Mesenchymal stem cell (in vitro differentiated cells and primary cell): ENCODE results near the gene VGLL3.

Experiments used
- DNase-seq: peaks from one replicate; pipeline ENCODE4 v3.0.0-alpha.2; 2013
- H2AFZ ChIP-seq: one replicate; pipeline ENCODE4 v1.6.1; 2013; ENCODE audit warnings: low read depth, mild to moderate bottlenecking, control low read depth, inconsistent platforms, low read length, moderate library complexity
- H2AK5ac ChIP-seq: 2 replicates; pipeline ENCODE4 v1.6.1; 2013; ENCODE audit warnings: low read length, moderate library complexity, mild to moderate bottlenecking, inconsistent platforms; ENCODE audit not compliant: severe bottlenecking
- H2BK120ac ChIP-seq: one replicate; pipeline ENCODE4 v1.6.1; 2013; ENCODE audit warnings: low read depth, mild to moderate bottlenecking, inconsistent platforms, low read length, moderate library complexity
- H2BK12ac ChIP-seq, 2 experiments: one replicate each; pipeline ENCODE4 v1.6.1; 2013; ENCODE audit warnings: inconsistent platforms in 2 of 2, low read length in 2 of 2, mild to moderate bottlenecking in 2 of 2, moderate library complexity in 2 of 2, control low read depth in 1 of 2
- H2BK15ac ChIP-seq: one replicate; pipeline ENCODE4 v1.6.1; 2013; ENCODE audit warnings: mild to moderate bottlenecking, low read depth, inconsistent platforms; ENCODE audit not compliant: poor library complexity, severe bottlenecking
- H2BK5ac ChIP-seq: 2 replicates; pipeline ENCODE4 v1.6.1; 2013; ENCODE audit warnings: low read depth, mild to moderate bottlenecking, low read length, control low read depth, inconsistent platforms; ENCODE audit not compliant: poor library complexity, severe bottlenecking
- H3K14ac ChIP-seq, 2 experiments: one replicate each; pipeline ENCODE4 v1.6.1; 2013; ENCODE audit warnings: inconsistent platforms in 2 of 2, low read length in 2 of 2, control low read depth in 1 of 2, mild to moderate bottlenecking in 1 of 2, moderate library complexity in 1 of 2
- H3K18ac ChIP-seq, 2 experiments: one replicate each; pipeline ENCODE4 v1.6.1; 2013; ENCODE audit warnings: inconsistent platforms in 2 of 2, low read length in 2 of 2, control low read depth in 1 of 2, low read depth in 1 of 2, mild to moderate bottlenecking in 1 of 2
- H3K23ac ChIP-seq, 2 experiments: one replicate each; pipeline ENCODE4 v1.6.1; 2013; ENCODE audit warnings: inconsistent platforms in 2 of 2, low read length in 2 of 2, mild to moderate bottlenecking in 2 of 2, moderate library complexity in 2 of 2, control low read depth in 1 of 2
- H3K27ac ChIP-seq: 2 replicates; pipeline ENCODE4 v1.5.1; 2013; ENCODE audit warnings: mild to moderate bottlenecking, moderate library complexity, low read length, control low read depth, inconsistent platforms; ENCODE audit not compliant: poor library complexity, severe bottlenecking
- H3K27me3 ChIP-seq, 2 experiments: 2 replicates each; pipeline versions ENCODE4 v1.6.1 to v1.7.0; 2013; ENCODE audit warnings: low read length in 2 of 2, mild to moderate bottlenecking in 2 of 2, moderate library complexity in 2 of 2, control low read depth in 1 of 2, inconsistent platforms in 1 of 2; ENCODE audit not compliant: control insufficient read depth in 1 of 2, insufficient read depth in 1 of 2
- H3K36me3 ChIP-seq, 2 experiments: 2 replicates each; pipeline versions ENCODE4 v1.6.1 to v1.7.0; 2013; ENCODE audit warnings: low read length in 2 of 2, control low read depth in 1 of 2, inconsistent platforms in 1 of 2, low read depth in 1 of 2, mild to moderate bottlenecking in 1 of 2; ENCODE audit not compliant: insufficient read depth in 2 of 2, control insufficient read depth in 1 of 2
- H3K4ac ChIP-seq, 2 experiments: one replicate each; pipeline ENCODE4 v1.6.1; 2013; ENCODE audit warnings: inconsistent platforms in 2 of 2, low read length in 2 of 2, mild to moderate bottlenecking in 2 of 2, moderate library complexity in 2 of 2, control low read depth in 1 of 2, low read depth in 1 of 2
- H3K4me1 ChIP-seq: 2 replicates; pipeline ENCODE4 v1.6.1; 2013; ENCODE audit warnings: low read depth, low read length, control low read depth; ENCODE audit not compliant: control insufficient read depth, insufficient read depth
- H3K4me2 ChIP-seq: 2 replicates; pipeline ENCODE4 v1.6.1; 2013; ENCODE audit warnings: low read length, mild to moderate bottlenecking, inconsistent platforms; ENCODE audit not compliant: poor library complexity, severe bottlenecking
- H3K4me3 ChIP-seq, 2 experiments: 2 replicates each; pipeline versions ENCODE4 v1.5.1 to v1.7.0; 2013; ENCODE audit warnings: low read length in 2 of 2, mild to moderate bottlenecking in 2 of 2, control low read depth in 1 of 2, low read depth in 1 of 2; ENCODE audit not compliant: insufficient read depth in 1 of 2
- H3K79me1 ChIP-seq: replicated peaks from 2 replicates; pipeline ENCODE4 v1.6.1; 2013; ENCODE audit warnings: mild to moderate bottlenecking, control low read depth, low read length, inconsistent platforms; ENCODE audit not compliant: poor library complexity, severe bottlenecking
- H3K9ac ChIP-seq: 2 replicates; pipeline ENCODE4 v1.7.0; 2013; ENCODE audit warnings: mild to moderate bottlenecking, low read length, moderate library complexity
- H3K9me3 ChIP-seq: 2 replicates; pipeline ENCODE4 v1.7.0; 2013; ENCODE audit warnings: mild to moderate bottlenecking, low read length; ENCODE audit not compliant: control insufficient read depth
- H4K8ac ChIP-seq: one replicate; pipeline ENCODE4 v1.6.1; 2013; ENCODE audit warnings: inconsistent platforms, mild to moderate bottlenecking, low read length, moderate library complexity
- H4K91ac ChIP-seq: one replicate; pipeline ENCODE4 v1.6.1; 2013; ENCODE audit warnings: mild to moderate bottlenecking, low read length, inconsistent platforms
- WGBS: methylation state at CpG from one replicate; pipeline ENCODE4 v1.1.7; 2013; ENCODE audit warnings: mixed read lengths; 5-methylcytosine and 5-hydroxymethylcytosine counted together

The VGLL3 gene

DNA sequence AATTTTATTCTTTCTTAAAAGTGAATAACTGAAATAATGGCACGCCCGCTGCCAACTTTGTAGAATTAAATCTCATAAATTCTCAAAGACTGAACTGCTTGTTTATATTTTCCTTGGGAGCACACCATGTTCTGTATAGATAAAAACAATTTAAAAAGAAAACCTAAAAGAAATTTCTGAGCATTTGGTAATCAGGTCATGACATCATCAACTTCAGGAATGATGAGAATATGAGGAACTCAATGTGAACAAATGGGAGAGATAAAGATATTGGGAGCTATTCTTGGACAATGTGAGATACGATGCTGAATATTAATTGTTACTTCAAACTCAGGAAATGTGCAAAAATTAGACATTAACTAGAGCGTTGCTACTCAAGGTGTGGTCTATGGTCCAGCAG lies 10.0 kb upstream of the VGLL3 start:
- Histone ChIP-seq H3K4me1 (no peaks in the 10 kb centered on the region), H3K23ac (no peak overlapping the region), H2BK120ac (no peak overlapping the region), H3K4ac (no peak overlapping the region), H3K36me3 (no peaks in the 10 kb centered on the region), H2AK5ac (no peak overlapping the region), H2BK15ac (no peak overlapping the region), H3K79me1 (no peaks in the 10 kb centered on the region), H2BK12ac (no peak overlapping the region), H2BK5ac (no peak overlapping the region), H3K27me3 (no peaks in the 10 kb centered on the region), H3K18ac (no peak overlapping the region), H3K27ac (no peak overlapping the region), H3K9ac (no peak overlapping the region), H3K14ac (no peak overlapping the region), H2AFZ (no peak overlapping the region), H3K4me2 (no peak overlapping the region), H4K91ac (no peak overlapping the region), H3K9me3 (no peaks in the 10 kb centered on the region), H3K4me3 (no peak overlapping the region), H4K8ac (no peak overlapping the region)
- 94% methylated on average over 2 of the region's 4 CpGs for WGBS
- DNase-seq = no peak

- H2BK12ac ChIP-seq = no peak overlapping the region
- H3K4ac ChIP-seq = no peak overlapping the region
- no peak overlapping the region for H2AFZ ChIP-seq
- DNase-seq = no peak
- no peaks in the 10 kb centered on the region for H3K4me1 ChIP-seq
- no peak overlapping the region for H3K9ac ChIP-seq
- 86% methylated on average over 1 of the region's 1 CpG for WGBS
- H3K4me2 ChIP-seq = no peak overlapping the region
- H3K27me3 ChIP-seq = no peaks in the 10 kb centered on the region
- no peak overlapping the region for H4K91ac ChIP-seq
- H4K8ac ChIP-seq = no peak overlapping the region
- no peaks in the 10 kb centered on the region for H3K36me3 ChIP-seq
- no peaks in the 10 kb centered on the region for H3K9me3 ChIP-seq
- H3K18ac ChIP-seq = no peak overlapping the region
- no peak overlapping the region for H3K27ac ChIP-seq
- no peak overlapping the region for H2AK5ac ChIP-seq
- H3K79me1 ChIP-seq = no peaks in the 10 kb centered on the region
- H2BK15ac ChIP-seq = no peak overlapping the region
- no peak overlapping the region for H2BK5ac ChIP-seq
- no peak overlapping the region for H3K14ac ChIP-seq
- no peak overlapping the region for H2BK120ac ChIP-seq
- H3K4me3 ChIP-seq = no peak overlapping the region
- no peak overlapping the region for H3K23ac ChIP-seq
Measured at GRCh38 chr3:86998569-86998968, 7.6 kb upstream of the VGLL3 start.

GRCh38 chr3:86996261-86996955 lies 5.5 kb upstream of the VGLL3 start:
- Histone ChIP-seq H2AFZ (no peak overlapping the region), H3K9ac (no peak overlapping the region), H4K91ac (no peak overlapping the region), H2BK12ac (peak overlapping the region in 1 of 2 experiments; percentile 86), H2BK120ac (no peak overlapping the region), H4K8ac (no peak overlapping the region), H2BK15ac (no peak overlapping the region), H3K27ac (peak overlapping the region; percentile 21), H3K18ac (peak overlapping the region in 1 of 2 experiments; percentile 66), H3K36me3 (no peaks in the 10 kb centered on the region), H2AK5ac (no peak overlapping the region), H3K4ac (no peak overlapping the region), H3K79me1 (no peaks in the 10 kb centered on the region), H2BK5ac (no peak overlapping the region), H3K27me3 (no peaks in the 10 kb centered on the region), H3K4me1 (peaks cover 3% of the 10 kb centered on the region), H3K14ac (no peak overlapping the region), H3K23ac (no peak overlapping the region), H3K4me3 (no peak overlapping the region), H3K9me3 (no peaks in the 10 kb centered on the region), H3K4me2 (no peak overlapping the region)
- peak; percentile 27 for DNase-seq
- WGBS = 69% methylated on average over 5 of the region's 5 CpGs

DNA sequence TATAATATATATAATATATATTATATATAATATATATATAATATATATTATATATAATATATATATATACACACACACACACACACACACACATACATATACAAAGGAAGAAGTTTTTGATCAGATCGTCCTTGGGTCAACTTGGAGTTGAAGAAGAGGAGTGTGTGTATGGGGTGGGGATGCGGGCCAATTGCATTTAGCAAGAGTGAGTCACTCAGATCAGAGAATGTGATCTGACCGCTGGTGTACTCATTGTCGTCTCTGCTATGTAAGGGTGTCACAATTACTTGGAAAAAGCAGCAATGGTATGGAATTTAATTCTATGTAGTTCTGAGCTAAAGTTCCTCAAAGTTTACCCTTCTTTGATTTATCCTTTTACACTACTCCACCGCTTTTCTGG lies 4.6 kb upstream of the VGLL3 start:
- no peak overlapping the region for H4K91ac ChIP-seq

More for the DNA sequence above, 4.6 kb upstream of the VGLL3 start:
- no peak overlapping the region for H3K4me3 ChIP-seq
- H4K8ac ChIP-seq = no peak overlapping the region
- H3K23ac ChIP-seq = no peak overlapping the region
- no peak overlapping the region for H2BK12ac ChIP-seq
- no peaks in the 10 kb centered on the region for H3K79me1 ChIP-seq
- no peak overlapping the region for H2BK120ac ChIP-seq
- no peak overlapping the region for H2AFZ ChIP-seq
- H3K9ac ChIP-seq = no peak overlapping the region
- no peak overlapping the region for H3K4me2 ChIP-seq
- DNase-seq = peak; percentile 86
- H3K9me3 ChIP-seq = no peaks in the 10 kb centered on the region
- peaks cover 0 to under 1% of the 10 kb centered on the region in 2 experiments for H3K36me3 ChIP-seq
- H3K14ac ChIP-seq = no peak overlapping the region
- no peak overlapping the region for H3K27ac ChIP-seq
- no peak overlapping the region for H3K4ac ChIP-seq
- no peak overlapping the region for H2BK15ac ChIP-seq
- no peak overlapping the region for H2AK5ac ChIP-seq
- 59% methylated on average over 3 of the region's 5 CpGs for WGBS
- peaks cover 3% of the 10 kb centered on the region for H3K4me1 ChIP-seq
- H3K27me3 ChIP-seq = no peaks in the 10 kb centered on the region
- H2BK5ac ChIP-seq = no peak overlapping the region
- no peak overlapping the region for H3K18ac ChIP-seq
